WTC11 (cell line): Measurements from ENCODE around the gene FZR1. TPM values are rescaled to one million over a fixed set of nuclear protein-coding genes. Genes with fewer than 3 reads are reported as not detected.

ENCODE experiments used
- ATAC-seq: fragments of 200-7000 bp; cut with Tn5 transposase; 2 replicates; pipeline ENCODE4 v1.10.0; 2021; ENCODE audit warnings: mild to moderate bottlenecking, moderate library complexity
- CTCF ChIA-PET: fragments of 300-600 bp; sonication (Branson Sonifier 250); formaldehyde crosslinking; loops from one replicate; lab custom pipeline; 2021; ENCODE audit warnings: antibody characterized with exemption; lab: Charles Lee
- POLR2A ChIA-PET: fragments of 350-600 bp; sonication (Branson Sonifier 250); formaldehyde crosslinking; loops from one replicate; lab custom pipeline; 2021; ENCODE audit warnings: antibody characterized with exemption; lab: Charles Lee
- DNase-seq: peaks from one replicate; pipeline ENCODE4 v3.0.0; 2021; ENCODE audit warnings: low spot score
- H3K27ac Mint-ChIP-seq: 2 replicates; pipeline ENCODE4 v1.8.0; 2021; ENCODE audit warnings: mixed read lengths
- H3K27me3 Mint-ChIP-seq: 2 replicates; pipeline ENCODE4 v1.8.0; 2021; ENCODE audit warnings: low read depth, mild to moderate bottlenecking, moderate library complexity, mixed read lengths
- H3K36me3 Mint-ChIP-seq: 2 replicates; pipeline ENCODE4 v1.8.0; 2021; ENCODE audit warnings: mixed read lengths
- H3K4me1 Mint-ChIP-seq: 2 replicates; pipeline ENCODE4 v1.8.0; 2022; ENCODE audit warnings: mixed read lengths
- H3K4me3 Mint-ChIP-seq: 2 replicates; pipeline ENCODE4 v1.8.0; 2021; ENCODE audit warnings: mild to moderate bottlenecking, moderate library complexity, mixed read lengths
- H3K9me3 Mint-ChIP-seq: 2 replicates; pipeline ENCODE4 v1.8.0; 2021; ENCODE audit warnings: mixed read lengths
- AFF4 ChIP-seq: sonication (generic); formaldehyde crosslinking; IDR thresholded peaks from 2 replicates; pipeline ENCODE4 v1.8.1; 2023; ENCODE audit warnings: mild to moderate bottlenecking, missing genetic modification reagents, borderline replicate concordance
- EMX1 ChIP-seq: fragments of 250-450 bp; sonication (Bioruptor Pico); IDR thresholded peaks from 2 replicates; pipeline ENCODE4 v1.8.0; 2021; ENCODE audit warnings: mild to moderate bottlenecking
- FOXJ3 ChIP-seq: sonication (generic); formaldehyde crosslinking; IDR thresholded peaks from 2 replicates; pipeline ENCODE4 v1.9.0; 2021; ENCODE audit warnings: missing genetic modification reagents, mild to moderate bottlenecking, borderline replicate concordance
- FOXP4 ChIP-seq: sonication (generic); formaldehyde crosslinking; IDR thresholded peaks from 2 replicates; pipeline ENCODE4 v1.8.0; 2022; ENCODE audit warnings: mild to moderate bottlenecking, missing genetic modification reagents
- GABPB1 ChIP-seq: sonication (generic); formaldehyde crosslinking; IDR thresholded peaks from 2 replicates; pipeline ENCODE4 v1.8.1; 2023; ENCODE audit warnings: mild to moderate bottlenecking, missing genetic modification reagents
- GTF2I ChIP-seq: fragments of 250-450 bp; sonication (Bioruptor Pico); conservative IDR thresholded peaks from 2 replicates; pipeline ENCODE4 v1.4.0; 2021; ENCODE audit warnings: mild to moderate bottlenecking
- NR2C2 ChIP-seq: sonication (generic); formaldehyde crosslinking; IDR thresholded peaks from 2 replicates; pipeline ENCODE4 v1.8.0; 2022; ENCODE audit warnings: mild to moderate bottlenecking, missing genetic modification reagents
- PREB ChIP-seq: sonication (generic); formaldehyde crosslinking; IDR thresholded peaks from 2 replicates; pipeline ENCODE4 v1.8.1; 2022; ENCODE audit warnings: mild to moderate bottlenecking, missing genetic modification reagents, moderate library complexity, borderline replicate concordance
- ZNF263 ChIP-seq: sonication (generic); formaldehyde crosslinking; IDR thresholded peaks from 2 replicates; pipeline ENCODE4 v1.8.1; 2022; ENCODE audit warnings: low read depth, mild to moderate bottlenecking, moderate library complexity, missing genetic modification reagents
- ZNF425 ChIP-seq: fragments of 250-450 bp; sonication (Bioruptor Pico); conservative IDR thresholded peaks from 2 replicates; pipeline ENCODE4 v1.9.0; 2021; ENCODE audit warnings: mild to moderate bottlenecking
- total RNA-seq: library from RNA; stranded (reverse); gene quantifications from 3 replicates; pipeline ENCODE4 v1.2.3, GENCODE V29; 2021
- TF ChIP-seq, protein P1 (sequence below): sonication (generic); formaldehyde crosslinking; IDR thresholded peaks from 2 replicates; pipeline ENCODE4 v1.8.1; 2023; ENCODE audit warnings: mild to moderate bottlenecking, missing genetic modification reagents, moderate library complexity
- TF ChIP-seq, protein P2 (sequence below): sonication (generic); formaldehyde crosslinking; IDR thresholded peaks from 2 replicates; pipeline ENCODE4 v1.8.1; 2023; ENCODE audit warnings: mild to moderate bottlenecking, moderate library complexity, missing genetic modification reagents

FZR1 gene
- total RNA-seq, 1 experiment from 2014 or later = 60.8 TPM

DNA sequence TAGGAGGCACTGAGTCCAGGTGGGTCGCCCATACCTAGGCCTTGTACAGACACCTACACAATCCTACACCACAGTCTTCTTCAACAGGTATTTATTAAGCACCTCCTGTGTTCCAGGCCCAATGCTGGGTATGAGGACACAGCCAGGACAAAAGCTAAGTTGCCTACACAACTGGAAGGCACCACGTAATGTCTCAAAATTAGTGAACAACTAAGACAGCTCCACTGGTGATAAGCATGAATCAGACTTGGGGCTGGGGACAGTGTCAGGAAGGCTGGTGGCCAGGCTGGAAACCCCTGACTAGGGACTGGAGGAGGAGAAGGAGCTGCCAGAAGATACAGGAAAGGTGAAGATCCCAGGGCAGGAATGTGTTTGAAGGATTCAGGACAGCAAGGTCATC is 28.2 kb upstream of the FZR1 start (continued):
- TF ChIP-seq AFF4 (CRISPR knock-in tag) (no peak), ZNF425 (CRISPR knock-in tag) (no peak), NR2C2 (no peak), GTF2I (CRISPR knock-in tag) (no peak)

GRCh38 chr19:3478409-3479176 is 27.5 kb upstream of the FZR1 start:
- POLR2A ChIA-PET = interaction anchor here (0.7 kb wide), 2 partner anchors 10 to 127 kb away, joined by 4 read pairs; no protein-coding TSS in a partner anchor
- Mint-ChIP-seq H3K27me3 (peaks cover 10% of the 10 kb centered on the region), H3K27ac (no peak overlapping the region), H3K36me3 (no peaks in the 10 kb centered on the region), H3K4me3 (peak overlapping the region; percentile 62)
- ATAC-seq = no peak; the same call in 1 of the 2 replicates
- no peak for TF ChIP-seq GABPB1 (CRISPR knock-in tag)
- TF ChIP-seq ZNF263 (CRISPR knock-in tag) = no peak
- no peak for TF ChIP-seq FOXP4 (CRISPR knock-in tag)
- TF ChIP-seq FOXJ3 = no peak
- TF ChIP-seq, protein P1, sequence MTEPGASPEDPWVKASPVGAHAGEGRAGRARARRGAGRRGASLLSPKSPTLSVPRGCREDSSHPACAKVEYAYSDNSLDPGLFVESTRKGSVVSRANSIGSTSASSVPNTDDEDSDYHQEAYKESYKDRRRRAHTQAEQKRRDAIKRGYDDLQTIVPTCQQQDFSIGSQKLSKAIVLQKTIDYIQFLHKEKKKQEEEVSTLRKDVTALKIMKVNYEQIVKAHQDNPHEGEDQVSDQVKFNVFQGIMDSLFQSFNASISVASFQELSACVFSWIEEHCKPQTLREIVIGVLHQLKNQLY = no peak
- TF ChIP-seq, protein P2, sequence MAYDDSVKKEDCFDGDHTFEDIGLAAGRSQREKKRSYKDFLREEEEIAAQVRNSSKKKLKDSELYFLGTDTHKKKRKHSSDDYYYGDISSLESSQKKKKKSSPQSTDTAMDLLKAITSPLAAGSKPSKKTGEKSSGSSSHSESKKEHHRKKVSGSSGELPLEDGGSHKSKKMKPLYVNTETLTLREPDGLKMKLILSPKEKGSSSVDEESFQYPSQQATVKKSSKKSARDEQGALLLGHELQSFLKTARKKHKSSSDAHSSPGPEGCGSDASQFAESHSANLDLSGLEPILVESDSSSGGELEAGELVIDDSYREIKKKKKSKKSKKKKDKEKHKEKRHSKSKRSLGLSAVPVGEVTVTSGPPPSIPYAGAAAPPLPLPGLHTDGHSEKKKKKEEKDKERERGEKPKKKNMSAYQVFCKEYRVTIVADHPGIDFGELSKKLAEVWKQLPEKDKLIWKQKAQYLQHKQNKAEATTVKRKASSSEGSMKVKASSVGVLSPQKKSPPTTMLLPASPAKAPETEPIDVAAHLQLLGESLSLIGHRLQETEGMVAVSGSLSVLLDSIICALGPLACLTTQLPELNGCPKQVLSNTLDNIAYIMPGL (CRISPR knock-in tag) = no peak
- no peak for TF ChIP-seq PREB (CRISPR knock-in tag)
- no peak for TF ChIP-seq EMX1 (CRISPR knock-in tag)
- TF ChIP-seq, all 79 proteins: peak for 0
- DNase-seq = no peak
- CTCF ChIA-PET = interaction anchor here (0.7 to 2.5 kb wide), 13 partner anchors 9 to 349 kb away, joined by 3 to 26 read pairs (median 4); partner anchors contain the start of gene DOHH
- H3K9me3 Mint-ChIP-seq = no peaks in the 10 kb centered on the region
- peaks cover 20% of the 10 kb centered on the region for H3K4me1 Mint-ChIP-seq
